Measurements from ENCODE around the gene INMT. TPM values are rescaled to one million over a fixed set of nuclear protein-coding genes. Genes with fewer than 3 reads are reported as not detected.

INMT gene
- total and polyA plus RNA-seq, 8 donors = 8.9 to 164 (median 21.6) TPM

GRCh38 chr7:30771174-30771879 lies 19.4 kb downstream of the INMT start, which contains the start of gene MINDY4:
Gene MINDY4, plus strand, starts transcription at chr7:30771417. Its CDS starts 77 bp downstream, at chr7:30771494.
- peak; percentile 96 for ATAC-seq
- intact Hi-C loops (cut with DNase I) = no loop called here
- no peaks in the 10 kb centered on the region for H3K27me3 ChIP-seq
- TF ChIP-seq CTCF (IDR thresholded peaks at IDR 0.05) = no peak
- H3K4me1 ChIP-seq = peaks cover 0 to 20% of the 10 kb centered on the region in 2 donors
- DNase-seq = peak in 3 of 4 donors; percentile 86 to 93 (median 87)
- H3K27ac ChIP-seq = peak within 1 kb of the TSS; percentile 75 to 84
- no peaks in the 10 kb centered on the region for H3K36me3 ChIP-seq
- peak within 1 kb of the TSS; percentile 53 to 66 for H3K4me3 ChIP-seq
- H3K9me3 ChIP-seq = no peaks in the 10 kb centered on the region

GRCh38 chr7:30771880-30772425 lies 20.0 kb downstream of the INMT start:
- intact Hi-C loops (cut with DNase I) = no loop called here
- H3K36me3 ChIP-seq = no peaks in the 10 kb centered on the region
- H3K9me3 ChIP-seq = no peaks in the 10 kb centered on the region
- H3K27ac ChIP-seq = peak overlapping the region; percentile 75 to 84
- TF ChIP-seq CTCF (IDR thresholded peaks at IDR 0.05) = no peak
- H3K4me3 ChIP-seq = peak overlapping the region; percentile 53 to 66
- DNase-seq = no peak
- H3K27me3 ChIP-seq = no peaks in the 10 kb centered on the region
- peaks cover 0 to 20% of the 10 kb centered on the region in 2 donors for H3K4me1 ChIP-seq
- ATAC-seq = peak; percentile 21

- no peak overlapping the region for H3K27ac ChIP-seq
- no peaks in the 10 kb centered on the region for H3K27me3 ChIP-seq
- intact Hi-C loops (cut with DNase I) = no loop called here
- no peaks in the 10 kb centered on the region for H3K9me3 ChIP-seq
- DNase-seq (no peak), ATAC-seq (no peak)
- TF ChIP-seq CTCF (IDR thresholded peaks at IDR 0.05) = no peak
- no peak overlapping the region for H3K4me3 ChIP-seq
- peaks cover 0 to 20% of the 10 kb centered on the region in 2 donors for H3K4me1 ChIP-seq
- H3K36me3 ChIP-seq = no peaks in the 10 kb centered on the region
Observed at GRCh38 chr7:30772984-30773383, 21.0 kb downstream of the INMT start.

GRCh38 chr7:30775992-30776391 lies 24.1 kb downstream of the INMT start:
- Histone ChIP-seq H3K9me3 (no peaks in the 10 kb centered on the region), H3K27me3 (no peaks in the 10 kb centered on the region), H3K36me3 (no peaks in the 10 kb centered on the region), H3K27ac (no peak overlapping the region), H3K4me3 (no peak overlapping the region), H3K4me1 (peaks cover 0 to 13% of the 10 kb centered on the region in 2 donors)
- no peak for DNase-seq
- TF ChIP-seq CTCF (IDR thresholded peaks at IDR 0.05) = no peak
- no peak for ATAC-seq
- intact Hi-C loops (cut with DNase I) = no loop called here

GRCh38 chr7:30776971-30777370 lies 25.0 kb downstream of the INMT start:
- peaks cover 0 to 8% of the 10 kb centered on the region in 2 donors for H3K4me1 ChIP-seq
- no peak for TF ChIP-seq CTCF (IDR thresholded peaks at IDR 0.05)
- ATAC-seq = no peak
- no peak overlapping the region for H3K4me3 ChIP-seq
- H3K27me3 ChIP-seq = no peaks in the 10 kb centered on the region
- H3K36me3 ChIP-seq = no peaks in the 10 kb centered on the region
- H3K9me3 ChIP-seq = no peaks in the 10 kb centered on the region
- intact Hi-C loops (cut with DNase I) = no loop called here
- no peak overlapping the region for H3K27ac ChIP-seq
- DNase-seq = no peak

Measured in left lung (tissue), 10 donors.